NCI-H460 (cell line): ENCODE results near the gene TUBA4B. TPM values are rescaled to one million over a fixed set of nuclear protein-coding genes. Genes with fewer than 3 reads are reported as not detected.
"Not testable (repeated sequence)": the region's sequence is repeated elsewhere in the genome, so short reads cannot be mapped to it uniquely, and the experiment has no call there.

Experiments
- DNase-seq: peaks from one replicate; pipeline ENCODE4 v3.0.0-alpha.2; 2016; ENCODE audit warnings: low read depth; ENCODE audit errors: extremely low read depth
- total RNA-seq: library from RNA; depleted of rRNA; stranded (reverse); fragments of >200 nt; shearing (Covaris generic); gene quantifications from 2 replicates; pipeline ENCODE4 v1.2.3, GENCODE V29; 2014

TUBA4B gene
- total RNA-seq, 1 experiment from 2014 or later: not detected

DNA sequence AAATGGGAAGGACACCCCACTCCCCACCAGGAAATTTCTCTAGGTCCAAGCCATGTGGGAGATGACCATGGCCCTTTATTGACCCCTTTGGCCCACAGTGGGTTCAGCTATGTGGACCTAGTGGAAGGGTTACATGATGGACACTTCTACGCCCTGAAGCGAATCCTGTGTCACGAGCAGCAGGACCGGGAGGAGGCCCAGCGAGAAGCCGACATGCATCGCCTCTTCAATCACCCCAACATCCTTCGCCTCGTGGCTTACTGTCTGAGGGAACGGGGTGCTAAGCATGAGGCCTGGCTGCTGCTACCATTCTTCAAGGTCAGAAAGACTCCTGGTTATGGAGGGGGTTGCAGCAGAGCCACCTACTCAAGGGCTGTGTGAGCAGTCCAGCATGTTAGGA lies 6.5 kb upstream of the TUBA4B start:
- no peak for DNase-seq

- no peak for DNase-seq
These were observed 5.1 kb upstream of the TUBA4B start for GRCh38 chr2:219247678-219248642.

DNA sequence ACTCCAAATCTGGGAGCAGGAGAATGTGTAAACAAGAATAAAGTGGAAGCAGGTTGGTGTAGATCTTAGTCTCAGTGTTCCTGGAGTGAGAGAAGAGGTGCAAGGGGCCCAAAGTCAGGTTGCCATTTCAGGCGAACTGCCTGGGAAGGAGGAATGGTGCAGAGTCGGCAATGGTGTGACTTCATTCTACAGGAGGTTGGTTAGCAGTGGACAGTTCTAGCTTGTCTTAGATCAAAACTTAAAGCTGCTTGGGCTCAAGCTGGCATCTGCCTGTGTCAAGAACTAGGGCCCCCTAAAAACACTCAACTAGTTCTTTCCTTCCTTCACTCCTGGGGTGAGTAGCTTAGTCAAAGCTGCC lies 4.2 kb upstream of the TUBA4B start:
- no peak for DNase-seq

GRCh38 chr2:219249203-219249980 lies 3.7 kb upstream of the TUBA4B start:
- peak; percentile 46 for DNase-seq

GRCh38 chr2:219250049-219250781 lies 2.8 kb upstream of the TUBA4B start:
- no peak for DNase-seq

DNA sequence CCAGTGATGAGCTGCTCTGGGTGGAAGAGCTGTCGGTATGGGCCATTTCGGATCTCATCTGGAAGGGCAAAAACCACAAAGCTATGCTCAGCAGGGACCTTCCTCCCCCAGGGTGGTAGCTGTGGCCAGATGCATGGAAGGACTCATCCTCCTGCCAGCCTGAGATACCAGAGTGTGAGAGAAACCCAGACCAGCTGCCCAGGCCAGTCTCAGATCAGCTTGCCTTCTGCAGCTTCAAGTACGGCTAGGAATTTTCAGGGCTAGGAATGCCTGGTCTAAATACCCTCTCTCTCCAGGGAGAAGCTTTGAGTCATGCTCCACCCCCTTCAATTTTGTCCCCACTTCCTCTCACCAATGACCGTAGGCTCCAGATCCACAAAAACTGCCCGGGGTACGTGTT lies 1.4 kb upstream of the TUBA4B start:
- no peak for DNase-seq

GRCh38 chr2:219252084-219252483 lies 959 bp upstream of the TUBA4B start:
- DNase-seq: no peak

DNA sequence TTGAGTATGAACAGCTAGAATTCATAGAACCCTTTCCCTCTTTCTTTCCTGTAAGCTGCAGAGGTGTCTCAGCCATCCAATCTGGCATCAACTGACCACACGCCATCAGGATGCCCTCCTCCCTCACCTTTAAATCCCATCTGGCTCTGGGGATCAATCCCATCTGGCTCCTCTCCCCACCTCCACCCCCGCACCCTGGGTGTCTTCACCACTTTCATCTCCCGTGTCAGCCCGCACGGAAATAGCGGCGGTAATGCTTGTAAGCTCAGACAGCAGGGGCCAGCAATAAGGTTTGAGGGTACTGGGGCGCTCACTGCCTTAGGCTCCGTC lies 508 bp upstream of the TUBA4B start:
- no peak for DNase-seq

DNA sequence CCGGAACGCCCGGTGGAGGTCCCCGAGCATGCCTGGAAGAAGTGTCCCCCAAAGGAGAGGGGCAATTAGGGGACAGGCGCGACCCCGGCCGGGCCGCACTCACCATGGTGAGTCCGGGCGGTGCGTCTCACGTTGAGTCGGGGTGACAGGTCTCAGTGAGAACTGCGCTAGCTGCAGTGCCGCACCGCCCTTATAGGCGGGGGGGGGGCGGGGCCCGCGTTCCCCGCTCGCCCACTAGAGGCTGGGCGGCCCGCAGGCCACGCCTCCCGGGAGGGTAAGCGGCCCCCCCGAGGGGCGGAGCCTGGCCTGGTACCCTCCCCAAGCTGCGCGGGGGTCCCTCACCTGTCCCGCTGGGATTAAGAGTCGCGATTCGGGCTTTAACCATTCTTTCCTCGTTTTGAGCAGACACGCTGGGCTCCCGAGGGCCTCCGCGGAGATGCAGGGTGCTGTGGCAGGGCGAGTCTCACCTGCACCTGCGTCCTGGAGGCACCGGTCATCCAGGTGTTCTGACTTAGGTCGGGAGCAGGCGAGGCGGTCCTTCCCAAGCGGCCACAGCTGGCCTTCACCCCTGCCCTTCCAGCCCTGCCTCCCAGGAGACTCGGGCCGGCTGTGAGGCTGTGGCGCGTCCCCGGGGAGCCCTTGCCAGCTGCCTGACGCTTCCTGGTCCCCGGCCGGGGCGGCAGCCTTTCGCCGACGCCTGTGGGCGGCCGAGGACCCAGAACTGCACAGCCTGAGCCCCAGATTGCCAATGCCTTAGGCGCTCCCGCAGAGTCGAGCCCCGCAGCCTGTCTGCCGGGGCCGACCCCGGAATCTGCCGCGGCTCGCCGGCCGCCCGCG lies 928 bp downstream of the TUBA4B start, which contains the start of gene TUBA4A:
Gene TUBA4A, minus strand, starts transcription at position 166 of the 837 bp plus-strand sequence. Its CDS starts 60 bp downstream, at position 106.
- peak; percentile 78 for DNase-seq

DNA sequence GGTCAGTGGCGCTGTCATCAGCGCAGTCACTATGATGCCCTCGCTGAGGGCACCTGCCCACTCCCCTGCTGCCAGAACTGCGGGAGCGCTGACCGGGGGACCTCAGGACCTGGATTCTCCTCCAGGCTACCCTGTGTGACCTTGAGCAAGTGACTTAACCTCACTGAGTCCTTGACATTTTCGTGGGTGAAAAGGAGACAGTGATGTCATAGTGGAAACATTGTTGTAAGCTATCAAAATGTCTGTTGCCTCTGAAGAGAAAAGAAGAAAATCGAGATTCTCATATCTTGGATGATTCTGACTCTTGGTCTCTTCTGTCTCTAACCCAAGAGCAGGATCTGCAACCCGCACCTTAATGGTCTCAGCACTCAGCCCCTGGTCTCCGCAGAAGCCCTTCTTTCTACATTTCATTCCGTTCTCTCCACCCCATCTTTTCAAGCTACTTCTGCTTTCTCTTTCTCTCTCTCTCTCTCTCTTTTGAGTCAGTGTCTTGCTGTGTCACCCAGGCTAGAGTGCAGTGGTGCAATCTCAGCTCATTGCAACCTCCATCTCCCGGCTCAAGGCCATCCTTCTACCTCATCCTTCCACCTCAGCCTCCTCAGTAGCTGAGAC lies 1.7 kb downstream of the TUBA4B start:
- no peak for DNase-seq

DNA sequence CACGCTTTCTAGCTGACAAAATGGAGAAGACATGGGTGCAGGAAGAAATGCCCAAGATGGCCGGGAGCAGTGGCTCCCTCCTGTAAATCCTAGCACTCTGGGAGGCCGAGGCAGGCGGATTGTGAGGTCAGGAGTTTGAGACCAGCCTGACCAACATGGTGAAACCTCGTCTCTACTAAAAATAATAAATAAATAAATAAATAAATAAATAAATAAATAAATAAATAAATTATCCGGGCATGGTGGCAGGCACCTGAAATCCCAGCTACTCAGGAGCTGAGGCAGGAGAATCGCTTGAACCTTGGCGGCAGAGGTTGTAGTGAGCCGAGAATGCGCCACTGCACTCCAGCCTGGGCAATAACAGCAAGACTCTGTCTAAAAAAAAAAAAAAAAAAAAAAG lies 5.9 kb downstream of the TUBA4B start:
- not testable (repeated sequence) for DNase-seq

- DNase-seq: no peak
These were observed 8.2 kb downstream of the TUBA4B start for GRCh38 chr2:219261024-219261855.

GRCh38 chr2:219266232-219266631 lies 13.2 kb downstream of the TUBA4B start:
- no peak for DNase-seq

- DNase-seq: no peak
These were observed 13.8 kb downstream of the TUBA4B start for GRCh38 chr2:219266886-219267285.

- no peak for DNase-seq
These were observed 15.3 kb downstream of the TUBA4B start for GRCh38 chr2:219268294-219268693.

DNA sequence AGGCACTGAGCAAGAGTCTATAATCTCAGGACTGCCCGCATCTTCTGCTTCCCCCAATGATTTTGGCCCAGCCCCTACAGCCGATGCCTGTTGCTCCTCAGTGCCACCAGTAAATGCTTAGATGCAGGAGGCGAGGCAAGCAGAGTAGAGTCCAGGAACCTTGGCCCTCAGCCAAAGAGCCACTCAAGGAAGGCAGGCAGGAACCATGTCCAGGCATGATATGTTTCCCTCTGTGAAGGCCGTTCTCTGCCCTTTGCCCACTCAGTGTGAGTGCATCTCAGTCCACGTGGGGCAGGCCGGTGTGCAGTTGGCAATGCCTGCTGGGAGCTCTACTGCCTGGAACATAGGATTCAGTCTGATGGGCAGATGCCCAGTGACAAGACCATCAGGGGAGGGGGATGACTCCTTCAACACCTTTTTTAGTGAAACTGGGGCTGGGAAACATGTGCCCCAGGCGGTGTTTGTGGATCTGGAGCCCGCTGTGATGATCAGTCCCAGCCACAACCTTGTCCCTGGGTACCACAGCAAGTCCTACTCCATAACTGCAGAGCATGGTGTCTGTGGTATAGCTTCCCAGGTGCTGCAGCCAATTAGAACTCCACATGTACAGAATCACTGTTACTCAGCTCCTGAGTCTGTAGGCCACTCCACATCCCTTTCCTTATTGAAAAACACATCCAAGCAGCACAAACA lies 16.5 kb downstream of the TUBA4B start:
- no peak for DNase-seq

DNA sequence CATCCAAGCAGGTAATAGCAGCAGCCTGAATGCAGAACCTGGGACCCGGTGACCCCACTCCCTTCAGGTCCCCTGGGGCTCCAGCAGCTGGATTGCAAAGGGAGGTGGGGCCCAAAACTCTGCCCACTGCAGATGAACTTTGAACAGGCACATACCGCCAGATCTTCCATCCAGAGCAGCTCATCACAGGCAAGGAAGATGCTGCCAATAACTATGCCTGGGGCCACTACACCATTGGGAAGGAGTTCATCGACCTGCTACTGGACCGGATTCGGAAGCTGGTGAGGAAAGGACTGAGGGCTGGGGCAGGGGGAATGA lies 17.0 kb downstream of the TUBA4B start:
- DNase-seq: no peak

DNA sequence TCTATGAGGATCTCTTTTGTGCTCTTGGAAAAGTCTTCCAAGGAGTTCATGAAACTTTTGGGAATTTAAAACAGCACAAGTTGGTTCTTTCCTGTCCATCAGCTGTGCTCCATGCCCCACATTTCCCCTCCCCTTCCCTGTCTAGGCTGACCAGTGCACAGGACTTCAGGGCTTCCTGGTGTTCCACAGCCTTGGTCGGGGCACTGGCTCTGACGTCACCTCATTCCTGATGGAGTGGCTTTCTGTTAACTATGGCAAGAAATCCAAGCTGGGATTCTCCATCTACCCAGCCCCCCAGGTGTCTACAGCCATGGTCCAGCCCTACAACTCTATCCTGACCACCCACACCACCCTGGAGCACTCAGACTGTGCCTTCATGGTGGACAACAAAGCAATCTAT lies 18.0 kb downstream of the TUBA4B start:
- no peak for DNase-seq
